ENCODE results near the gene IFNL3. TPM values are rescaled to one million over a fixed set of nuclear protein-coding genes. Genes with fewer than 3 reads are reported as not detected.
"Not testable (repeated sequence)": the region's sequence is repeated elsewhere in the genome, so short reads cannot be mapped to it uniquely, and the experiment has no call there.

The IFNL3 gene
- under 1 TPM in 1 of 2 donors, not detected in 1; 0.60 TPM for total RNA-seq

DNA sequence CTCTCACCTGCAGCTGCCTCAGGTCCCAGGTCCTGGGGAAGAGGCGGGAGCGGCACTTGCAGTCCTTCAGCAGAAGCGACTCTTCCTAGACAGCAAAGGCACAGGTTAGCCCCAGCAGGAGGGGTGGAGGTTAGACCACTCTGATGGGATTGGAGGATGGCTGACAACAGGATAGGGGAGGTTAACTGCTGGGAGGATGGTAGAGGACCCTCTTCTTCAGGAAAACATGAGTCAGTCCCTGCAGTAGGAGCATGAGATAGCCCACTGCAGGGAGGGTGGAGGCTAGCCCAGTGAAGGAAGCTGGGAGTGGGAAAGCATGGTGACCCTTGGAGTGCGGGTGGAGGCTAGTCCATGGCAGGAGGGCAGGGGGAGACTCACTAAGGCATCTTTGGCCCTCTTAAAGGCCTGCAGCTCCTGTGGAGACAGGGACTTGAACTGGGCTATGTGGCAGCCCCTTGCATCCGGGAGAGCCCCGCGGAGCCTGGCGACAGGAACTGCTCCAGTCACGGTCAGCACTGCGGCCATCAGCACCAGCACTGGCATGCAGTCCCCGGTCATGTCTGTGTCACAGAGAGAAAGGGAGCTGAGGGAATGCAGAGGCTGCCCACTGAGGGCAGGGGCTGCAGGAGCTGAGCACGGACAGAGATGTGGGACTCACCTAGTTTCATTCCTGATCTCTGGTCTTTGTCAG is at the start of gene IFNL3:
TSS of gene IFNL3 (minus strand) at position 597 of the 691 bp plus-strand sequence. CDS start at position 558, 39 bp downstream.
- not testable (repeated sequence) for DNase-seq (ENCODE audit: low spot score in 2 of 2); H3K27ac Mint-ChIP-seq; H3K36me3 Mint-ChIP-seq; H3K9me3 Mint-ChIP-seq; ATAC-seq

DNA sequence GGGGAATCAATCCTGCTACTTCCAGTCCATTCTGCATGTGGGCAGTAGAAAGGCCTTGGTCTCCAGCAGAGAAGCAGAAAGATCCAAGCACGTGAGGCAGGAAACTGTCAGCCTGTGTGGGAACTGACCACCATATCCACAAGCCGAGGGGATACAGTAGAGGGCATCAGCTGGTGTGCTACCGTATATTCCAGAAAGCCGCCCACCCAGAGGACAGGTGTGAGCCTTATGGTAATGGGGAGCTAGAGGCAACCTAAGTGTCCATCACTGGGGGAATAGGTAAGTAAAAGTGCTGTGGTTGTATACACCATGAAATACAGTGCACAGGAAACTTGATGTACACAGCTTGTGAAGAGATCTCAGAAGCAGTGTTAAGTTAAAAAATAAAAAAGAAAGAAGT is 48.6 kb upstream of the IFNL3 start:
- DNase-seq (ENCODE audit: low spot score in 2 of 2) (no peak), ATAC-seq (no peak)
- Mint-ChIP-seq H3K36me3 (no peaks in the 10 kb centered on the region), H3K9me3 (no peaks in the 10 kb centered on the region), H3K27ac (peak overlapping the region in 1 of 2 donors; percentile 69)

DNA sequence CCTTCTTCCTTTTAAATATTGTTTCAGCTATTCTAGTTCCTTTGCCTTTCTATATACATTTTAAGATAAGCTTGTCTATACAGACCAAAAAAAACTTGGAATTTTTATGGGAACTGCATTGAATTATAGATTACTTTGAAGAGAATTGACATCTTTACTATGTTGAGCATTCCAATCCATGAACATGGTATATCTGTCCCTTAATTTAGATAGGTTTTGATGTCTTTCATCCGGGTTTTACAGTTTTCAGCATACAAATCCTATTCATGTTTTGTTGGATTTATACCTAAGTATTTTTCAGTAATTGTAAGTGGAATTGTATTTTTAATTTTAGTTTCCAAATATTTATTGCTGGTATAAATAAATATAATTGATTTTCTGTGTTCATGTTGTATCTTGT is 39.2 kb upstream of the IFNL3 start:
- Mint-ChIP-seq H3K9me3 (no peaks in the 10 kb centered on the region), H3K36me3 (no peaks in the 10 kb centered on the region), H3K27ac (no peak overlapping the region)
- ATAC-seq: no peak
- no peak for DNase-seq (ENCODE audit: low spot score in 2 of 2)

DNA sequence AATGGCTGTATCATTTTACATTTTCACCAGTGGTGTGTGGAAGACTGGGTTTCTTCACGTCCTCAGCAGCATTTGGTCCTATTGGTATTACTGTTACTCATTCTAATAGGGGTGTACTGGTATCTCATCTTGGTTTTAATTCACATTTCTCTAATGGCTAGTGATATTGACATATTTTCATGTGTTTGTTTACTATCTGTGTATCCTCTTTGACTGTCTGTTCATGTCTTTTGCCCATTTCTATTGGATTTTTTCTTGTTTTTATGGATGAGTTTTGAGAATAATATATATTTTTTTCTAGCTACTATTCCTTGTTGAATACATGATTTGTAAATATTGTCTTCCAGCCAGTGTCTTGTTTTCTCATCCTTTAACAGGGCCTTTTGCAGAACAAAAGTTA is 37.2 kb upstream of the IFNL3 start:
- DNase-seq (ENCODE audit: low spot score in 2 of 2) (no peak), ATAC-seq (no peak)
- Mint-ChIP-seq H3K9me3 (no peaks in the 10 kb centered on the region), H3K27ac (no peak overlapping the region), H3K36me3 (no peaks in the 10 kb centered on the region)

GRCh38 chr19:39277598-39277997 is 32.8 kb upstream of the IFNL3 start:
- DNase-seq (ENCODE audit: low spot score in 2 of 2) (no peak), ATAC-seq (no peak)
- Mint-ChIP-seq H3K9me3 (no peaks in the 10 kb centered on the region), H3K27ac (peak overlapping the region in 1 of 2 donors; percentile 86), H3K36me3 (no peaks in the 10 kb centered on the region)

- no peak overlapping the region for H3K27ac Mint-ChIP-seq
- H3K9me3 Mint-ChIP-seq: no peaks in the 10 kb centered on the region
- ATAC-seq: no peak
- DNase-seq (ENCODE audit: low spot score in 2 of 2): no peak
- no peaks in the 10 kb centered on the region for H3K36me3 Mint-ChIP-seq
Observed at GRCh38 chr19:39276740-39277139, 31.9 kb upstream of the IFNL3 start.

DNA sequence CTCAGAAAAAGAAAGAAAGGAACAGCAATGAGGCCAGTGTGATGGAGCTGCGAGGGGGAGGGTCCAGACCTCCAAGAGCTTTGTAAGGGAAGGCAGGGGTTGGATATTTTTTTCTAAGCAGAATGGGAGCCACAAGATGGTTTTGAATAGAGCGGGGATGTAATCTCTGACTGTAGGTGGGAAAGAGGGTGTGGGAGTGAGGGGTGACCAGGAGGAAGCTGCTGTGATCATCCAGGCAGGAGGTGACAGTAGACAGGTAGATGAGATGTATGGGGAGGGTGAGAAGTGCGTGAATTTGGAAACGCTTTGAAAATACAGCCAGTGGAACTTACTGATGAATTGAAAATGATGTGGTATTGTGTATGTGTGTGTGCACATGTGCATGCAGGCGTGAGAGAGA is 30.8 kb upstream of the IFNL3 start:
- no peak for ATAC-seq
- Mint-ChIP-seq H3K9me3 (no peaks in the 10 kb centered on the region), H3K36me3 (no peaks in the 10 kb centered on the region), H3K27ac (no peak overlapping the region)
- DNase-seq (ENCODE audit: low spot score in 2 of 2): no peak

DNA sequence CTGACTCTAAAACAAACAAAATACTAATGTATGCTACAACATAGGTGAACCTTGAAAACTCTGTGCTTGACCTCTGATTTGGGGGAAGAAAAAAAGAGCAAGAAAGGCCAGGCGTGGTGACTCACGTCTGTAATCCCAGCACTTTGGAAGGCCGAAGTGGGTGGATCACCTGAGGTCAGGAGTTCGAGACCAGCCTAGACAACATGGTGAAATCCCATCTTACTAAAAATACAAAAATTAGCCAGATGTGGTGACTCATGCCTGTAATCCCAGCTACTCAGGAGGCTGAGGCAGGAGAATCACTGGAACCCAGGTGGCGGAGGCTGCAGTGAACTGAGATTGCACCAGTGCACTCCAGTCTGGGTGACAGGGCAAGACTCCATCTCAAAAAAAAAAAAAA is 29.1 kb upstream of the IFNL3 start:
- H3K36me3 Mint-ChIP-seq; H3K27ac Mint-ChIP-seq; DNase-seq (ENCODE audit: low spot score in 2 of 2); H3K9me3 Mint-ChIP-seq; ATAC-seq: not testable (repeated sequence)

DNA sequence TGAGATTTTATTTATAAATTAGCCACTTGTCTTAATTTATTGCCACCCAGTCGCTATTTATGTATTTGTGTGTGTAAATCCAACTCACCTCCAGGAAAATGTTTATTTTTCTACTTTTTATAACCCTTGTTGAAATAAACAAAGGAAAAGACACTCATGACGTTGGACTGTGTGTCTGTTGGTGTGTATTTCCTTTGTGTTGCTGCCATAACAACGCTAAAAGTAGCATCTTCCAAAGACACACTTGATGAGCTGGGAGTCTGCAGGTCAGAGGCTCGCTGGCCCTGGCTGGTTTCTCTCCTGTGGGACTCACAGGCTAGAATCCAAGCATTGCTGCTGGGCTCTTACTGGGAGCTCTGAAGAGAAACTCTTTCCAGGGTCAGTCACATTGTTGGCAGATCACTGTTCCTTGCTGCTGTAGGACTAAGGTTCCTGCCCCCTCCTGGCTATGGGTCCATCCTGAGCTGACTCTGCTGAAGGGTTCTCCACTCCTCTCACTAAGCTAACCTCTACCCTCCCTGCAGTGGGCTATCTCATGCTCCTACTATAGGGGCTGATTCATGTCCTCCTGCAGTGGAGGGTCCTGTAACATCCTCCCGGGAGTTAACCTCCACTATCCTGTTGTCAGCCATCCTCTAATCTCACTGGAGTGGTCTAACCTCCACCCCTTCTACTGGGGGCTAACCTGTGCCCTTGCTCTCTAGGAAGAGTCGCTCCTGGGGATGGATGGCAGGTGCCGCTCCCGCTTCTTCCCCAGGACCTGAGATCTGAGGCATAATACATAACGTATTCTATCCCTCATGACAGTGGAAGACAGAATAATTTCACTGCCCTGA is 25.4 kb upstream of the IFNL3 start:
- no peaks in the 10 kb centered on the region for H3K36me3 Mint-ChIP-seq
- ATAC-seq (no peak), DNase-seq (ENCODE audit: low spot score in 2 of 2) (no peak)
- peak overlapping the region in 1 of 2 donors; percentile 21 for H3K27ac Mint-ChIP-seq
- no peaks in the 10 kb centered on the region for H3K9me3 Mint-ChIP-seq

DNA sequence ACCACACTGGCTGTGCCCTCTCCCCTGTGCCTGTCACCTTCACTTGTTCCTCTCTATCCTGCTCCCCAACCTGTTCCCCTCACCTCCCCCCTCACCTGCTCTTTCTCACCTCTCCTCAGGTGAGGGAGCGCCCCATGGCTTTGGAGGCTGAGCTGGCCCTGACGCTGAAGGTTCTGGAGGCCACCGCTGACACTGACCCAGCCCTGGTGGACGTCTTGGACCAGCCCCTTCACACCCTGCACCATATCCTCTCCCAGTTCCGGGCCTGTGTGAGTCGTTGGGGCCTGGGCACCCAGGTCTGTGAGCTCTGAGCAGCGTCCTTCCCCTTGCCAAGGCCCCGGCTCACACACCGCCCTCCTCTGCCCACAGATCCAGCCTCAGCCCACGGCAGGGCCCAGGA is 24.6 kb upstream of the IFNL3 start:
- not testable (repeated sequence) for H3K36me3 Mint-ChIP-seq; ATAC-seq; DNase-seq (ENCODE audit: low spot score in 2 of 2); H3K9me3 Mint-ChIP-seq
- H3K27ac Mint-ChIP-seq: peak overlapping the region in 1 of 2 donors; percentile 21

- not testable (repeated sequence) for DNase-seq (ENCODE audit: low spot score in 2 of 2); H3K9me3 Mint-ChIP-seq; H3K27ac Mint-ChIP-seq; H3K36me3 Mint-ChIP-seq
- peak in 1 of 2 donors; percentile 14 for ATAC-seq
Observed at GRCh38 chr19:39268531-39269223, 23.9 kb upstream of the IFNL3 start.

GRCh38 chr19:39268085-39268484 is 23.3 kb upstream of the IFNL3 start, which contains the start of gene IFNL2:
Gene IFNL2 (plus strand): TSS chr19:39268396. CDS start chr19:39268569, 173 bp downstream.
- not testable (repeated sequence) for H3K27ac Mint-ChIP-seq

DNA sequence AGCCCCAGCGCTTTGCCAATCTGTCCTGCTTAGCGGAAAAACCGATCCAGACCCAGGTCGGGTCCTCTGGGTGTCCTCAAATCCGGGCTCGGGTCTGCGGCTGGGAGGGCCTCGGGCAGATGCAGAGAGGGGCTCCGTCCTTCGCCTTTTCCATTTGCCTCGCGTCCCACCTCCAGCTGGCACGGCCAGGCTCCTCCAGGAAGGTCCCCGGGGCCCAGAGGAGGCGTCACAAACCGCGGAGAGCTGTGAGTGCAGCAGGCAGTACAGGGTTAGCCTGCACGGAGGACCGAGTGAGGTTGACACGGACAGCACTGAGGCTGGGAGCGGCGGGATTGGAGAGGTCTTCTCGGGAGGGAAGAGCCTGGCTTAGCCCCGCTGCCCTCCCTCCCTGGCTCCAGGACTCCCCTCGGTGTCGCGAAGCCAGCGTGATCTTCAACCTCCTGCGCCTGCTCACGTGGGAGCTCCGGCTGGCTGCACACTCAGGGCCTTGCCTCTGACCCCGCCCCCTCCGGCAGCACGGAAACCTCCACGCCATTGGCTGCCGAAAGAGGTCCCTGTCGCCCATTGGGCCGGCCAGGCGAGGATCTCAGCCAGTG is 20.6 kb upstream of the IFNL3 start:
- Mint-ChIP-seq H3K9me3 (no peaks in the 10 kb centered on the region), H3K27ac (no peak overlapping the region), H3K36me3 (peaks cover 6 to 11% of the 10 kb centered on the region in 2 donors)
- ATAC-seq: peak in 1 of 2 donors; percentile 33
- DNase-seq (ENCODE audit: low spot score in 2 of 2): no peak

More at GRCh38 chr19:39268085-39268484, 23.3 kb upstream of the IFNL3 start, which contains the start of gene IFNL2:
- not testable (repeated sequence) for DNase-seq (ENCODE audit: low spot score in 2 of 2); H3K9me3 Mint-ChIP-seq; H3K36me3 Mint-ChIP-seq
- peak; percentile 61 to 75 for ATAC-seq

GRCh38 chr19:39264306-39265290 is 19.8 kb upstream of the IFNL3 start:
- peak in 1 of 2 donors; percentile 23 for ATAC-seq

GRCh38 chr19:39263912-39264305 is 19.1 kb upstream of the IFNL3 start:
- Mint-ChIP-seq H3K36me3 (peaks cover 6 to 11% of the 10 kb centered on the region in 2 donors), H3K9me3 (no peaks in the 10 kb centered on the region), H3K27ac (no peak overlapping the region)
- peak in 1 of 2 donors; percentile 11 for ATAC-seq
- DNase-seq (ENCODE audit: low spot score in 2 of 2): no peak

More at GRCh38 chr19:39264306-39265290, 19.8 kb upstream of the IFNL3 start:
- H3K27ac Mint-ChIP-seq: no peak overlapping the region
- no peaks in the 10 kb centered on the region for H3K9me3 Mint-ChIP-seq
- no peak for DNase-seq (ENCODE audit: low spot score in 2 of 2)
- peaks cover 6 to 11% of the 10 kb centered on the region in 2 donors for H3K36me3 Mint-ChIP-seq

All from activated naive CD4-positive, alpha-beta T cell treated with anti-CD3 and anti-CD28 coated beads, Interleukin-2, amount 50 U/mL, for 72 hours (primary cell).